ENCODE data around the gene TIMM23.
"Not testable (repeated sequence)": the region's sequence is repeated elsewhere in the genome, so short reads cannot be mapped to it uniquely, and the experiment has no call there.

GRCh38 chr10:45939176-45939697 lies 33.1 kb upstream of the TIMM23 start:
- TF ChIP-seq CTCF (IDR thresholded peaks at IDR 0.05); EZH2 (IDR thresholded peaks at IDR 0.05; ENCODE audit: borderline replicate concordance, insufficient read depth, low read depth, low read length, poor library complexity, severe bottlenecking): not testable (repeated sequence)

All from B cell (primary cell).